Measurements from ENCODE around the gene DLEC1. TPM values are rescaled to one million over a fixed set of nuclear protein-coding genes. Genes with fewer than 3 reads are reported as not detected.

Gene DLEC1
- total and polyA plus RNA-seq, 7 donors = 0.01 to 0.09 (median 0.05) TPM; not detected in 2

DNA sequence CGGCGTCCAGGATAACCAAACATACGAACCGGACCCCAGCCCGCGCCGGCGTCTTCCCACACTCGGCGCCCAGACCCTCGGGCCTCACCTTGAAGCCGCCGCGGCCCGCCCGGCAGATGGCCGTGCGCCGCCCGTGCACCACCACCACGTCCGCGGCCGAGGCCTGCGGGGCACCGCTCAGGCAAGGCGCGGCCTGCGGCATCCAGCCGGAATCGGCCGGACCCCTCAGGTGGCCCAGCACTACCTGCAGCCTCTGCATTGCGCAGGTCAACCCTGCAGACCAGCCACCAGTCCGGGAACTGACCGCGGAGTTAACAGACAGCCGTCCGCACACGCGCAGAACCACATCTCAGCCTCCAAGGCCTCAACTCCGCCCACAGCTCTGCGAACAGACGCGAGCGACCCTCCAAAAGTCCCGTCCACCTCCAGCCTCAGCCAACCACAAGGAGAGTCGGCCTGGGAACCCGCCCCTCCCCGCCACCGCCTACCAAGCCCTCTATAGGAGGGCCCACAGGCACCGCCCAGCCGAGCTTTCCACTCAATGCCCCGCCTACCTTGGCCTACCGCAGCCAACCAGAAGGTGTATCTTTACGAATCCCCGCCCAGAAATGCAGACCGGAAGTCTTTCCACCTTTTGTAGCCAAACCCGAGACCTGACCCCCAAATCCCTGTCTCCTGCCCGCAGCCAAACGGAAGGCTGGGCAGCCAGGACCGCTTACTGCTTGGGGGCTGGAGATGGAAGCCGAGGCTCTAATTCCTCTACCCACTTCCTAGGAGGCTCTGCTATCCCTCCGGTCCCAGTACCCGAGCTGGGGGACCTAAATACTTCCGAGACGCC is 98.0 kb downstream of the DLEC1 start, which contains the start of gene ACAA1:
Gene ACAA1 (minus strand): TSS at position 351 of the 838 bp plus-strand sequence. CDS start 92 bp downstream, at position 259.
- Histone ChIP-seq H3K4me1 (peaks cover 16% of the 10 kb centered on the region), H3K36me3 (ENCODE audit: insufficient read depth in 1 of 2, low read depth in 1 of 2) (peaks cover 4 to 43% of the 10 kb centered on the region in 2 donors)
- WGBS, 3 donors = 0% methylated on average over 61 to 66 of the region's 66 CpGs

DNA sequence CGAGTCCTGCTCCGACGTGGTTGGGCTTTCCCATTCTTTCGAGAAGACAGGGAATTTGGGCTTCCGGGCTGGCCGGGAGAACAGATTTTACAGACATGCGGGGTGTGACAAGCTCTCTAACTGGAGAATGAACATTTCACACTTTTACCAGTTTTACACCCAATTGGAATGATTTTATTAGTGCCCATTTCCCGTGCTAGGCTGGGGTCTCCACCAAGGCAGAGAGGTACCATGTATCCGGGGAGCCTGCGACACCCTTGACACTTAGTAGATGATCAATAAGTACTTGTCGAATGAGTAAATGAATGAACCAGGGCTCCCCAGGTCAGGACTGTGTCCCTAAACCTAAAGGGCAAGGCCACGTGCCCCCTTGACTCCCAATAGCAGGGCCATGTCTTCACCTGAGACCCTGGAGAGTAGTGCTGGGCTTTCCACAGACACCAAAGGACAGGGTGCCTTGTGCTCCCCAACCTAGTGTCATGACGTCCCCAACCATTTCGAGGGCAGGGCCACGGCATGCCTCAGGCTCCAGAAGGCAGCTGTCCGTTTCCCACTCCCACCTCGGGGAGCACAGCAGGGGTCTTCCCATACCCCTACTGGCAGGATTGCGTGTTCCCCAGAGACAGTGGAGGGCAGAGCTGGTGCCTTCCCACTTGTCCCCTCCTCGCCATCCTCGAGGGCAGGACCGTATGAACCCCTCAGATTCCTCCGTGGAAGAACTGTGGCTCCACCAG is 98.8 kb downstream of the DLEC1 start:
- H3K4me3 ChIP-seq = peak overlapping the region; percentile 99

More for the DNA sequence above, 98.0 kb downstream of the DLEC1 start, which contains the start of gene ACAA1:
- TF ChIP-seq, protein P1, sequence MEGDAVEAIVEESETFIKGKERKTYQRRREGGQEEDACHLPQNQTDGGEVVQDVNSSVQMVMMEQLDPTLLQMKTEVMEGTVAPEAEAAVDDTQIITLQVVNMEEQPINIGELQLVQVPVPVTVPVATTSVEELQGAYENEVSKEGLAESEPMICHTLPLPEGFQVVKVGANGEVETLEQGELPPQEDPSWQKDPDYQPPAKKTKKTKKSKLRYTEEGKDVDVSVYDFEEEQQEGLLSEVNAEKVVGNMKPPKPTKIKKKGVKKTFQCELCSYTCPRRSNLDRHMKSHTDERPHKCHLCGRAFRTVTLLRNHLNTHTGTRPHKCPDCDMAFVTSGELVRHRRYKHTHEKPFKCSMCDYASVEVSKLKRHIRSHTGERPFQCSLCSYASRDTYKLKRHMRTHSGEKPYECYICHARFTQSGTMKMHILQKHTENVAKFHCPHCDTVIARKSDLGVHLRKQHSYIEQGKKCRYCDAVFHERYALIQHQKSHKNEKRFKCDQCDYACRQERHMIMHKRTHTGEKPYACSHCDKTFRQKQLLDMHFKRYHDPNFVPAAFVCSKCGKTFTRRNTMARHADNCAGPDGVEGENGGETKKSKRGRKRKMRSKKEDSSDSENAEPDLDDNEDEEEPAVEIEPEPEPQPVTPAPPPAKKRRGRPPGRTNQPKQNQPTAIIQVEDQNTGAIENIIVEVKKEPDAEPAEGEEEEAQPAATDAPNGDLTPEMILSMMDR (IDR thresholded peaks at IDR 0.05) = no peak
- intact Hi-C loops (cut with DNase I) = loop anchor here (2.0 to 10.0 kb wide), 3 partner anchors 30 to 340 kb away; partner anchors contain the start of gene ACVR2B (in 1 of the 2)
- Histone ChIP-seq H3K27ac (peak within 1 kb of the TSS; percentile 94), H3K9me3 (no peaks in the 10 kb centered on the region), H3K27me3 (ENCODE audit: insufficient read depth in 3 of 3, low read length in 2 of 3) (no peaks in the 10 kb centered on the region), H3K4me3 (peak within 1 kb of the TSS; percentile 99)
- ATAC-seq (peak; percentile 96 to 97 (median 97)), DNase-seq (peak; percentile 99 to 100)

GRCh38 chr3:38138349-38139190 is 99.6 kb downstream of the DLEC1 start, which contains the start of gene MYD88:
TSS of gene MYD88 (plus strand) at chr3:38138661. CDS start at chr3:38138701, 40 bp downstream.
- peak; percentile 12 to 58 (median 32) for ATAC-seq
- Histone ChIP-seq H3K9me3 (no peaks in the 10 kb centered on the region), H3K27me3 (ENCODE audit: insufficient read depth in 3 of 3, low read length in 2 of 3) (no peaks in the 10 kb centered on the region), H3K4me1 (peaks cover 16% of the 10 kb centered on the region), H3K4me3 (peak within 1 kb of the TSS; percentile 99), H3K27ac (peak within 1 kb of the TSS; percentile 94), H3K36me3 (ENCODE audit: insufficient read depth in 1 of 2, low read depth in 1 of 2) (peaks cover 0 to 32% of the 10 kb centered on the region in 2 donors)
- 2 to 4% (median 2%) methylated on average over 58 to 65 of the region's 65 CpGs for WGBS, 3 donors
- peak; percentile 86 to 88 for DNase-seq
- TF ChIP-seq, protein P1 (IDR thresholded peaks at IDR 0.05) = no peak
- intact Hi-C loops (cut with DNase I) = loop anchor here (5.0 to 10.0 kb wide), 2 partner anchors 316 to 339 kb away; partner anchors contain the start of gene ACVR2B (in 1 of the 2)

More for the DNA sequence above, 98.8 kb downstream of the DLEC1 start:
- WGBS, 3 donors = 16 to 22% (median 19%) methylated on average over 22 of the region's 22 CpGs
- Histone ChIP-seq H3K27ac (peak overlapping the region; percentile 94), H3K27me3 (ENCODE audit: insufficient read depth in 3 of 3, low read length in 2 of 3) (no peaks in the 10 kb centered on the region), H3K36me3 (ENCODE audit: insufficient read depth in 1 of 2, low read depth in 1 of 2) (peaks cover under 1 to 39% of the 10 kb centered on the region in 2 donors), H3K4me1 (peaks cover 16% of the 10 kb centered on the region), H3K9me3 (no peaks in the 10 kb centered on the region)
- TF ChIP-seq, protein P1 (IDR thresholded peaks at IDR 0.05) = no peak
- intact Hi-C loops (cut with DNase I) = loop anchor here (2.0 to 10.0 kb wide), 3 partner anchors 29 to 340 kb away; partner anchors contain the start of gene ACVR2B (in 1 of the 2)
- DNase-seq = no peak
- peak in 1 of 4 donors; percentile 1 for ATAC-seq

DNA sequence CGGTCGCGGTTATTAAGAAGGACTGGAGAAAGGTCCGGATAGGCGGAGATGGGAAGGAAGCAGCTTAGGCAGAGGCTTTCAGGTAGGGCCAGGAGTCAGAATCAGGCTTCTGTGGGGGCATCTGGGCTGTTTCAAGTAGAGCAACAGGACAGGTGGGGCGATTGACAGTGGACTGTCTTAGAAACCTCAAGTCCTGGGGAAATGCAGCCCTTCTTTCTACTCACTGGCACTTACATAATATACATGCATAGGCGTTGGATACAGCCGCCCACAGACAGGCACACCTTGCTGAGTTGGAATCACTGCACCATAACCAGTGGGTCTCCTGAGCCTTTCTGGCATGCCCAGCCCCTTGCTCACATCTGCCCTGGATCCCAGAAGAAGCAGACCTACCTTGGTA is 100.2 kb downstream of the DLEC1 start:
- peak overlapping the region; percentile 99 for H3K4me3 ChIP-seq
- no peak overlapping the region for H3K27ac ChIP-seq
- H3K27me3 ChIP-seq (ENCODE audit: insufficient read depth in 3 of 3, low read length in 2 of 3) = no peaks in the 10 kb centered on the region
- peaks cover 16% of the 10 kb centered on the region for H3K4me1 ChIP-seq
- TF ChIP-seq, protein P1 (IDR thresholded peaks at IDR 0.05) = no peak
- intact Hi-C loops (cut with DNase I) = loop anchor here (5.0 to 10.0 kb wide), 2 partner anchors 316 to 338 kb away; partner anchors contain the start of gene ACVR2B (in 1 of the 2)
- no peak for ATAC-seq
- H3K36me3 ChIP-seq (ENCODE audit: insufficient read depth in 1 of 2, low read depth in 1 of 2) = peaks cover 0 to 25% of the 10 kb centered on the region in 2 donors
- no peak for DNase-seq
- WGBS, 3 donors = 18 to 34% (median 19%) methylated on average over 8 of the region's 8 CpGs
- H3K9me3 ChIP-seq = no peaks in the 10 kb centered on the region

All from psoas muscle (tissue), 8 donors.